RWPE2 (cell line): ENCODE data around the gene FIBIN.

Experiments used
- ATAC-seq: fragments of 200-7000 bp; cut with Tn5 transposase; 3 replicates; pipeline ENCODE4 v1.9.1; 2021; ENCODE audit warnings: low read depth
- DNase-seq: peaks from one replicate; pipeline ENCODE4 v3.0.0-alpha.2; 2020; ENCODE audit warnings: low spot score
- H3K27ac ChIP-seq: fragments of 450-650 bp; 2 replicates; pipeline ENCODE4 v1.5.1; 2017; ENCODE audit warnings: mild to moderate bottlenecking; ENCODE audit not compliant: poor library complexity, severe bottlenecking
- H3K27me3 ChIP-seq: fragments of 250-450 bp; sonication (Bioruptor Pico); 2 replicates; pipeline ENCODE4 v1.5.1; 2021; ENCODE audit warnings: mild to moderate bottlenecking, moderate library complexity; ENCODE audit not compliant: insufficient read depth, poor library complexity, severe bottlenecking
- H3K36me3 ChIP-seq: fragments of 250-450 bp; sonication (Bioruptor Pico); 2 replicates; pipeline ENCODE4 v1.5.1; 2020; ENCODE audit warnings: low read depth, mild to moderate bottlenecking, moderate library complexity
- H3K4me1 ChIP-seq: fragments of 250-450 bp; sonication (Bioruptor Pico); 2 replicates; pipeline ENCODE4 v1.5.1; 2021; ENCODE audit warnings: mild to moderate bottlenecking, moderate library complexity; ENCODE audit not compliant: insufficient read depth, poor library complexity, severe bottlenecking
- H3K4me3 ChIP-seq: fragments of 250-450 bp; sonication (Bioruptor Pico); 2 replicates; pipeline ENCODE4 v1.5.1; 2021; ENCODE audit warnings: mild to moderate bottlenecking, moderate library complexity; ENCODE audit not compliant: severe bottlenecking
- H3K9me3 ChIP-seq: fragments of 250-450 bp; sonication (Bioruptor Pico); 2 replicates; pipeline ENCODE4 v1.5.1; 2021; ENCODE audit warnings: mild to moderate bottlenecking, moderate library complexity; ENCODE audit not compliant: severe bottlenecking
- TF ChIP-seq, protein P1 (sequence below): fragments of 450-650 bp; IDR thresholded peaks from one replicate; pipeline ENCODE4 v1.5.1; 2017; ENCODE audit warnings: mild to moderate bottlenecking, moderate library complexity; ENCODE audit not compliant: poor library complexity, severe bottlenecking

The FIBIN gene

DNA sequence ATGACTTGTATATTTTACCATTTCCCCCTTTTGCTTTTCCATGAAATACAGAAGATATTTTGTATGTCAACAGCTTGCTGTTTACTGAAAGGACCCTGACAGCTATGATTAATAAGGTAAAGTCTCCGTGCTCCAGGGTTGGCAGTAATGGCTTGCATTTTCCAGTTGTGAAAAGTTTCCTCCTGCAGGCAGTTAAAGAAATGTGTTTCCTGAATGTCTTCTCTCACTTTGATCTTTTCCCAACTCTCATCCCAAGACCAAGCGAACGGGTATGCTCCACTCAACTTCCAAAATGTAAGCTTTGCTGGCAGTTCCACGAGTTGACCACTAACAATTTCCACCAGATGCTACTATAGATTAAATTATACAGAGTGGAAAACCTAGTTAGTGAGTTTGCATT is 8.9 kb downstream of the FIBIN start:
- no peak overlapping the region for H3K4me3 ChIP-seq
- no peaks in the 10 kb centered on the region for H3K36me3 ChIP-seq

DNA sequence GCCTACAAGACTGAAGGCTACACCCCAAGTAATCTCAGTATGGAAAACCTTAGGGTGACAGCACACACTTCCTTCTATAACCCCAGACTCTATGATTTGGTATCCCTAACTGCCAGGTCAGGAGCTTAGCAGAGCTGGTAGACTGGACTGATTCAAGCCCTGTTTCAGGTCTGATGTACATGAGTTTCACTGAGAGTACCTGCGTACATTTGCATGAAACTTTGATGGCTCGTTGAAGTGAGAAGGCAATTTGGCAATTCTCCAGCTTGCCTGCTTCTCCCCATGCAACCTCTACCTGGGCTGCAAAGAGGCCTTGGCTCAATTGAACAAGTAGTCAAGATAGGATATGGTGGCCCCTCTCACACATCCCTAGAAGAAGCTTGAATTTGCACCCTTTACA is 10.2 kb downstream of the FIBIN start:
- H3K36me3 ChIP-seq, result no peaks in the 10 kb centered on the region
- no peak for ATAC-seq
- H3K9me3 ChIP-seq, result no peaks in the 10 kb centered on the region
- TF ChIP-seq, protein P1, sequence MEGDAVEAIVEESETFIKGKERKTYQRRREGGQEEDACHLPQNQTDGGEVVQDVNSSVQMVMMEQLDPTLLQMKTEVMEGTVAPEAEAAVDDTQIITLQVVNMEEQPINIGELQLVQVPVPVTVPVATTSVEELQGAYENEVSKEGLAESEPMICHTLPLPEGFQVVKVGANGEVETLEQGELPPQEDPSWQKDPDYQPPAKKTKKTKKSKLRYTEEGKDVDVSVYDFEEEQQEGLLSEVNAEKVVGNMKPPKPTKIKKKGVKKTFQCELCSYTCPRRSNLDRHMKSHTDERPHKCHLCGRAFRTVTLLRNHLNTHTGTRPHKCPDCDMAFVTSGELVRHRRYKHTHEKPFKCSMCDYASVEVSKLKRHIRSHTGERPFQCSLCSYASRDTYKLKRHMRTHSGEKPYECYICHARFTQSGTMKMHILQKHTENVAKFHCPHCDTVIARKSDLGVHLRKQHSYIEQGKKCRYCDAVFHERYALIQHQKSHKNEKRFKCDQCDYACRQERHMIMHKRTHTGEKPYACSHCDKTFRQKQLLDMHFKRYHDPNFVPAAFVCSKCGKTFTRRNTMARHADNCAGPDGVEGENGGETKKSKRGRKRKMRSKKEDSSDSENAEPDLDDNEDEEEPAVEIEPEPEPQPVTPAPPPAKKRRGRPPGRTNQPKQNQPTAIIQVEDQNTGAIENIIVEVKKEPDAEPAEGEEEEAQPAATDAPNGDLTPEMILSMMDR, result no peak
- DNase-seq, result no peak
- H3K27ac ChIP-seq, result no peak overlapping the region
- no peak overlapping the region for H3K4me3 ChIP-seq
- H3K27me3 ChIP-seq, result no peaks in the 10 kb centered on the region
- H3K4me1 ChIP-seq, result no peaks in the 10 kb centered on the region

More for the DNA sequence above, 8.9 kb downstream of the FIBIN start:
- TF ChIP-seq, protein P1, result no peak
- H3K27ac ChIP-seq, result no peak overlapping the region
- no peaks in the 10 kb centered on the region for H3K27me3 ChIP-seq
- DNase-seq, result no peak
- H3K4me1 ChIP-seq, result no peaks in the 10 kb centered on the region
- ATAC-seq, result no peak
- H3K9me3 ChIP-seq, result no peaks in the 10 kb centered on the region

DNA sequence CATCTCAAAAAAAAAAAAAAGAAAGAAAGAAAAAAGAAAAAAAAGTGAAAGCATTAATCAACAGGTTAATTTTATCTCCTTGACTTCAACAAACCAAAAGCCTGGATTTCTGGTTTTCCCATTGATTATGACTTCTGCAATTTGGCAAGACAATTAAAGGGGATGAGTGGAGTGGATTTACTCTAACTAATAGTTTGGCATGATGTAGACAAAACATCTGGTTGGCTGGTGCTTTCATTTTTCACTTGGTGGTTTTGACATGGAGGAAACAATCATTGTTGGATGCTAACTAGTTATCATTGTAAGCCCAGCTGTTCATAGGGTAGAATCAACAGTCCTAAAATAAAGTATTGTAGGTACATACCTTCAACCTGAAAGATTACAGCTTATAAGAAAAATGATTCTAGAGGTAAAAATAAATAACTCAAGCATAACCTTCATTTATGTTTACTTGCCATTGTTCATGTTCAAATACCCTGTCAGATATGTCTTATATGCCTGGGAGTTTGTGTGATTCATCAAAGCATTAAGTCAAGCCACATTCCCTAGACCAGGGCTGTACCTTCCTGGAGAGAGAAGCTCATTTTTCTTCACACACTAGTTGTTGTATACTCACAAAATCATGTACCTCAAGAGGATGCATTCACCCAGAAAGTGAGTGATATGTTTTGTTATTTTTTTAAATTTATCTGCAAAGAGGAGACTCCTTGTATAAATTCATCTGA is 15.1 kb downstream of the FIBIN start:
- no peaks in the 10 kb centered on the region for H3K36me3 ChIP-seq
- ATAC-seq (peak; percentile 38; the same call in 1 of the 3 replicates), DNase-seq (no peak)
- TF ChIP-seq, protein P1, result no peak
- H3K27me3 ChIP-seq, result no peaks in the 10 kb centered on the region
- H3K9me3 ChIP-seq, result no peaks in the 10 kb centered on the region
- peaks cover 4% of the 10 kb centered on the region for H3K4me1 ChIP-seq
- no peak overlapping the region for H3K27ac ChIP-seq
- no peak overlapping the region for H3K4me3 ChIP-seq

DNA sequence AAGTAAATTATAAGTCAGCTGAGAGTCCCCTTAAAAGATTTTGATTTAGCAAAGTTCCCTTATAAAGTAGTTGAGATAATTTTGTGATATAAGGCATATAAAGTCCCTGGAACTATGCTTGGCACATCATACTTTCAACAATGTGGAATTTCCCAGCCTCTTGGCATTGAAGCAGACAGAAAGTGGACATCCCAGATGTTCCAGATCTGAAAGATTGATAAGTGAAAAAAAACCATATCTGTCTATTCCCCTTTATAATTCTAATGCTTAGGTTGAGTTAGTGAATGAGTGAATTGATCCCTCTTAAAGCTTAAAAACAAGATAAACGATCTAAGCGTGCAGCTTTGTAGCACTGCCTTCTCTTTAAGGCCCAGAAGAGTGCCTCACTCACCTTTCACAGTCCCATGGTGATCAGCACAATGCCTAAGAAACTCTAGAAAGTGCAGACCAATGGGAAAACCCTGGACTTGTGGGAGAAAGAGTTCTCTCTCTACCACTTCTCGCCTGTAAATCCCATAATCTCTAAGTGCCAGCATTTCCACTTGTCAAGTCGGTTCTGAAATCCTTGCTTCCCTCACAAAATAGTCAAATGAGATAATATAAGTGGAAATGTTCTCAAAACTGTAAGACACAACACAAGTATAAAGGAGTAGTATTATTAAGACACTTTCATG is 17.8 kb downstream of the FIBIN start:
- TF ChIP-seq, protein P1, result no peak
- ATAC-seq (no peak), DNase-seq (no peak)
- no peaks in the 10 kb centered on the region for H3K36me3 ChIP-seq
- no peaks in the 10 kb centered on the region for H3K9me3 ChIP-seq
- no peak overlapping the region for H3K4me3 ChIP-seq
- H3K27ac ChIP-seq, result no peak overlapping the region
- H3K27me3 ChIP-seq, result no peaks in the 10 kb centered on the region
- H3K4me1 ChIP-seq, result peaks cover 4% of the 10 kb centered on the region
